ENCODE measurements around the gene HES5. TPM values are rescaled to one million over a fixed set of nuclear protein-coding genes. Genes with fewer than 3 reads are reported as not detected.

Gene HES5
- total and polyA plus RNA-seq, 2 of the 13 experiments (the other 11 are each of a cell fraction or from before 2014, with no cell fraction given), result not detected

DNA sequence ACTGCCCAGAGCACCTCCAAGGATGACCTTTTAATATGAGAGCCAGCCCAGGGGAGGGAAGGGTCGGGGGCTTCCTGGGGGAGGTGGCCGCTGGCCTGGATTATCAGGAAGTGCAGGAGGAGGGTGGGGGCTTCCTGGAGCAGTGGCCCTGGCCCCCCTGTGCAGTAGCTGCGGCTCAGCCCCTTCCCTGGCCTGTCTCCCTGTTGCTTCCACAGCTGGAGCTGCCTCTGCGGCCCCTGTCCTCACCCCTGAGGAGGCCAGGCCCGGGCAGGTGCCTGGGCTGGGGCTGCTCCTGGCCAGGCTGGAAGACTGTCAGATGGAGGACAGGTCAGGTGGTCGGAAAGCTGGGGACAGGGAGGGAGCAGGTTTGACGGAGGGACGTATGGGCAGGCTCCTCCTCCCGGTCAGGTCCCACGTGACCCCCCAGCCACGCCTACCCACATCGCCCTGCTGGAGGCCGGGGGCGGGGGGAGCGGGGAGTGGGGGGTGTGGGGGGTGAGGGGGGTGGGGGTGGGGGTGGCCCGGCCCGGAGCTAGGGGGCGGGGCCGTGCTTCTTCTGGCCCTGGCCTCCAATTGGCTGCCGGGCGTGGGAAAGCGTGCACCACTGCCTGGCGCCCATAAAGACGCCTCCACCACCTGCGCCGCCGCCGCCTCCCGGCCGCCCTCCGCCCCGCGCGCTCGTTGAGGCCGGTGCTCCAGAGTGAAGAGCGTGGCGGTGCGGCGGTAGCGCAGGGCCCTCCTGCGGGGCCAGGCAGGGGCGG lies 15.9 kb upstream of the HES5 start (continued):
- TF ChIP-seq MNT (IDR thresholded peaks at IDR 0.05), result no peak
- no peak for TF ChIP-seq SMAD3 (CRISPR knock-in tag; IDR thresholded peaks at IDR 0.05)
- TF ChIP-seq, protein P1, sequence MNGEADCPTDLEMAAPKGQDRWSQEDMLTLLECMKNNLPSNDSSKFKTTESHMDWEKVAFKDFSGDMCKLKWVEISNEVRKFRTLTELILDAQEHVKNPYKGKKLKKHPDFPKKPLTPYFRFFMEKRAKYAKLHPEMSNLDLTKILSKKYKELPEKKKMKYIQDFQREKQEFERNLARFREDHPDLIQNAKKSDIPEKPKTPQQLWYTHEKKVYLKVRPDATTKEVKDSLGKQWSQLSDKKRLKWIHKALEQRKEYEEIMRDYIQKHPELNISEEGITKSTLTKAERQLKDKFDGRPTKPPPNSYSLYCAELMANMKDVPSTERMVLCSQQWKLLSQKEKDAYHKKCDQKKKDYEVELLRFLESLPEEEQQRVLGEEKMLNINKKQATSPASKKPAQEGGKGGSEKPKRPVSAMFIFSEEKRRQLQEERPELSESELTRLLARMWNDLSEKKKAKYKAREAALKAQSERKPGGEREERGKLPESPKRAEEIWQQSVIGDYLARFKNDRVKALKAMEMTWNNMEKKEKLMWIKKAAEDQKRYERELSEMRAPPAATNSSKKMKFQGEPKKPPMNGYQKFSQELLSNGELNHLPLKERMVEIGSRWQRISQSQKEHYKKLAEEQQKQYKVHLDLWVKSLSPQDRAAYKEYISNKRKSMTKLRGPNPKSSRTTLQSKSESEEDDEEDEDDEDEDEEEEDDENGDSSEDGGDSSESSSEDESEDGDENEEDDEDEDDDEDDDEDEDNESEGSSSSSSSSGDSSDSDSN (CRISPR knock-in tag; IDR thresholded peaks at IDR 0.05), result no peak
- no peak for TF ChIP-seq TEAD3 (CRISPR knock-in tag; optimal IDR thresholded peaks at IDR 0.05; ENCODE audit: borderline replicate concordance)
- TF ChIP-seq HOXA9 (CRISPR knock-in tag; IDR thresholded peaks at IDR 0.05; ENCODE audit: borderline replicate concordance), result no peak
- TF ChIP-seq ZMAT3 (CRISPR knock-in tag; conservative IDR thresholded peaks at IDR 0.05), result no peak; the same call in 1 of the 2 replicates
- no peak for TF ChIP-seq ZBTB40 (IDR thresholded peaks at IDR 0.05)
- TF ChIP-seq ZBTB40 (CRISPR knock-in tag; IDR thresholded peaks at IDR 0.05), result no peak; the same call in 1 of the 2 replicates
- no peak for TF ChIP-seq NCOA1 (CRISPR knock-in tag; IDR thresholded peaks at IDR 0.05)
- TF ChIP-seq NRL (CRISPR knock-in tag; IDR thresholded peaks at IDR 0.05; ENCODE audit: borderline replicate concordance), result no peak
- TF ChIP-seq, protein P2, sequence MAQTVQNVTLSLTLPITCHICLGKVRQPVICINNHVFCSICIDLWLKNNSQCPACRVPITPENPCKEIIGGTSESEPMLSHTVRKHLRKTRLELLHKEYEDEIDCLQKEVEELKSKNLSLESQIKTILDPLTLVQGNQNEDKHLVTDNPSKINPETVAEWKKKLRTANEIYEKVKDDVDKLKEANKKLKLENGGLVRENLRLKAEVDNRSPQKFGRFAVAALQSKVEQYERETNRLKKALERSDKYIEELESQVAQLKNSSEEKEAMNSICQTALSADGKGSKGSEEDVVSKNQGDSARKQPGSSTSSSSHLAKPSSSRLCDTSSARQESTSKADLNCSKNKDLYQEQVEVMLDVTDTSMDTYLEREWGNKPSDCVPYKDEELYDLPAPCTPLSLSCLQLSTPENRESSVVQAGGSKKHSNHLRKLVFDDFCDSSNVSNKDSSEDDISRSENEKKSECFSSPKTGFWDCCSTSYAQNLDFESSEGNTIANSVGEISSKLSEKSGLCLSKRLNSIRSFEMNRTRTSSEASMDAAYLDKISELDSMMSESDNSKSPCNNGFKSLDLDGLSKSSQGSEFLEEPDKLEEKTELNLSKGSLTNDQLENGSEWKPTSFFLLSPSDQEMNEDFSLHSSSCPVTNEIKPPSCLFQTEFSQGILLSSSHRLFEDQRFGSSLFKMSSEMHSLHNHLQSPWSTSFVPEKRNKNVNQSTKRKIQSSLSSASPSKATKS (CRISPR knock-in tag; IDR thresholded peaks at IDR 0.05), result no peak

Measured in HepG2 (cell line).